NB4 (cell line): ENCODE measurements around the gene ECE1.

Experiments
- CTCF ChIP-seq: IDR thresholded peaks from one replicate; pipeline ENCODE4 v1.5.1; 2012; ENCODE audit warnings: low read depth, low read length
- MAX ChIP-seq: IDR thresholded peaks from 2 replicates; pipeline ENCODE4 v1.6.1; 2011; ENCODE audit warnings: low read depth, low read length
- POLR2A ChIP-seq: IDR thresholded peaks from 2 replicates; pipeline ENCODE4 v1.6.1; 2011; ENCODE audit warnings: mild to moderate bottlenecking; ENCODE audit not compliant: insufficient read length; ENCODE audit errors: extremely low read depth

- TF ChIP-seq POLR2A (no peak), CTCF (no peak), MAX (no peak)
These were observed 116.0 kb downstream of the ECE1 start for GRCh38 chr1:21174230-21174629.
